HG02943 (cell line): ENCODE results near the gene CRYGC.
"Not testable (repeated sequence)": the region's sequence is repeated elsewhere in the genome, so short reads cannot be mapped to it uniquely, and the experiment has no call there.

Experiments
- ATAC-seq: cut with Tn5 transposase; IDR thresholded peaks from one replicate; pipeline ENCODE4 v1.9.1; 2021; ENCODE audit warnings: mild to moderate bottlenecking, low read depth, moderate library complexity; ENCODE audit not compliant: unreplicated experiment

Gene CRYGC

GRCh38 chr2:208139447-208139846 lies 9.8 kb upstream of the CRYGC start:
- ATAC-seq = no peak

DNA sequence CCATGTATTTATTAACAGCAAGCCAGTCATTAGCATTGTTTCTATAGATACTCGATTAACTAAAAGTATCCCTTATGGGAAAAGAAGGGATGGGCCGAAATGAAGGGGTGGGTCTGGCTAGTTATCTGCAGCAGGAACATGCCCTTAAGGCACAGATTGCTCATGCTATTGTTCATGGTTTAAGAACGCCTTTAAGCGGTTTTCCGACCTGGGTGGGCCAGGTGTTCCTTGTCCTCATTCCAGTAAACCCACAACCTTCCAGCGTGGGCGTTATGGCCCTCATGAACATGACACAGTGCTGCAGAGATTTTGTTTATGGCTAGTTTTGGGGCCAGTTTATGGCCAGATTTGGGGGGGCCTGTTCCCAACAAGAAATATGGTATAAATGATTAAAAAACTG lies 8.7 kb upstream of the CRYGC start:
- ATAC-seq = not testable (repeated sequence)

DNA sequence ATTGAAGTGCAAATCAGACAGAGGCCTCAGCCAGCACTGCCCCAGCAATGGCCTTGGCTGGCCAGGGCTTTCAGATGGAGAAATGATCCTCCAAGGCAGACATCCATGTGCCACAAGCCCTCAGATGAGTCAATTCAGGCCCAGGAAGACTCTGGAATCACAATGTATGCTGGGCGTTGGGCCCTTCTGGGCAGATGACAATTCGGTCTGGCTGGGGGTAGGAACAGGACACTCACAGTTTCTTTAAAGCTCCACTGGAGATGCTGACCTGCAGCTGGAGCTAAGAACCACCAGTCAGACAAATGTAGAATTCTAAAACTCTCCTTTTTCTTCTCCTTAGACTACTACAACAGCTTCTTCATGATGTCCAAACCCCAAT lies 7.1 kb upstream of the CRYGC start:
- ATAC-seq = no peak

- ATAC-seq = no peak
These were observed 6.4 kb upstream of the CRYGC start for GRCh38 chr2:208135794-208136715.

- ATAC-seq = no peak
These were observed 5.4 kb upstream of the CRYGC start for GRCh38 chr2:208134928-208135586.

DNA sequence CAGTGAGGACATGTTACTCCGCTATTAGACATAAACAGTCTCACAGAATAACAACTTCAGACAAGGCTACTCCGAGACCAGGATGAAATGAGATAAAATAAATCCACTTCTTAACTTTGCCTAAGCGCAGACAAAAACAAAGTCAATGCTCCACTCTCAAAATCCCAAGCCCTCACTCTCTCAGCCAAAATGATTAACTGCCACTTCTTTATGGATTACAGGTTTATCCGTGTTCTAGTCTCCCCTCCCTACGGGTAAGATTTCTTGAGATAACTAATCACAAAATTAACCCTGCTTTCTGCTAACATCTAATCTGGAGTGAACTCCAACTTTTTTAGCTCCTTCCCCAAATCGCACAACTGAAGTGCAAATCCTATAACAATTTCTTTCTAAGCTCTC lies 1.1 kb upstream of the CRYGC start:
- no peak for ATAC-seq

DNA sequence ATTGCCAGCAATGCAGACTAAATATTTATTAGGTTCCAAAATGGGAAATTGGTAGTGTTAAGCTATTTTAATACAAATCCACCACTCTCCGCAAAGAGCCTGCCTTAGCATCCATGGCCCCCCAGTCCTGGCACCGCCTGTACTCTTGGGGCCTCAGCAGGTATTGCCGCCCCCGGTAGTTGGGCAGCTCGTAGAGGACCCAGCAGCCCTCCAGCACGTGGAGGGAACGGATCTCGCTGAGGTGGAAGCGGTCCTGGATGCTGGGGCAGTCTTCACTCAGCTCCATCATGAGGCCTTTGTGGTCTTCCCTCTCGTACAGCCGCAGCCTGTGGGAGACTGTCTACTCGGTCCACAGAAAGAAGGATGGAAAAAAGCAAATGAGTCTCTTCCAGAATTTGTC lies 1.5 kb downstream of the CRYGC start:
- no peak for ATAC-seq

GRCh38 chr2:208127090-208127489 lies 2.5 kb downstream of the CRYGC start:
- ATAC-seq = no peak

DNA sequence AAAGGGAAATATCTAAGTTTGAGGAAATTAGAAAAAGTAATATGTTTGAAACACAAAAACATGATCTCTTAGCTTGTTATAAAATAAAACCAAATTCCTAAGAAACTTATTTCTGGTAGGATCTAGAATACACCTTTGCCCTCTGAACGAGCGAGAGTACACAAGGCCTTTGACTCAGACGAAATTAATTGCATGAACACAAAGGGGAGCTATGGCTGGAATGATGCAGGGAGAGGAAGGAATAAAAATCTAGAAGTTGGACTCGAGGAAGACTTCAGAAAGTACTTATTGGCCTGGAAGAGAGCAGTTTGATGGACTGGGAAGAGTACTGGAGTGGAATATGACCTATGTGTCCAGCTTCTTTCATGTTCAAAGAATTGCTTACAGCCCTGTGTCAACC lies 4.4 kb downstream of the CRYGC start:
- no peak for ATAC-seq

- not testable (repeated sequence) for ATAC-seq
These were observed 5.5 kb downstream of the CRYGC start, which contains the start of gene CRYGD for GRCh38 chr2:208124013-208124715. CRYGD (minus strand) TSS chr2:208124524; CDS start chr2:208124473, 51 bp downstream.

DNA sequence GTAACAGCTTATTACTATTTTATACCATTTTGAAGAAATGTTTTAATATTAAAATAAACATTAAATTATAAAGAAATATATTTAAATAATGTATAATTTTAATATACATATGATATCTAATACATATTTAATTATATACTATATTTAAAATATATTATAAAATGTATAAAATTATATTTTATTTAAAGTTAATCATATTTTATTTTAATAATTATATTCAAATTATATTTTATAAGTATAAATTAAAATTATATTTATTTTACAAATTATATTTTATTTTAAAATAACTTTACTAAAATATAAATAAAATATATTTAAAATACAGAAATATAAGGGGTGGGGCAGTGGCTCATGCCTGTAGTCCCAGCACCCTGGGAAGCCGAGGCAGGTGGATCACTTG lies 7.4 kb downstream of the CRYGC start:
- ATAC-seq = no peak

GRCh38 chr2:208118918-208119317 lies 10.7 kb downstream of the CRYGC start:
- ATAC-seq = no peak

GRCh38 chr2:208117390-208117789 lies 12.2 kb downstream of the CRYGC start:
- ATAC-seq = not testable (repeated sequence)

DNA sequence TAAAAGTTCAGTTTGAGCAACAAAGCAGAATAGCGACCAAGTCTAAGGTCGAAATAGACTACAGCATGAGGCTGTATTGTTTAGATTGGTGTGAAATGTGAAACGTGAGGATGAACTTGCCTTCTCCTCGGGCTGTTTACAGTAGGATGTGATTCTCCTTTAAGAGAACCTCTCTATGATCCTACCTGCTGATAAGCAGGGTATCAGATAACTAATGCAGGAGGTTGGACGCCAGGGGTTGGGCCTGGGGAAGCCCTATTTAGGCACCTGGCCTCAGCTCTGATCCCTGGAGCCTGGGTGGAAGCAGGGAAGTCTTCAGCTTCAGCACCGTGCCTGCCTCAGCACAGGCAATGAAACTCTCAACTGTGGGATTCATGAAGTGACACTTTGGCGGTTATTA lies 16.7 kb downstream of the CRYGC start:
- no peak for ATAC-seq

DNA sequence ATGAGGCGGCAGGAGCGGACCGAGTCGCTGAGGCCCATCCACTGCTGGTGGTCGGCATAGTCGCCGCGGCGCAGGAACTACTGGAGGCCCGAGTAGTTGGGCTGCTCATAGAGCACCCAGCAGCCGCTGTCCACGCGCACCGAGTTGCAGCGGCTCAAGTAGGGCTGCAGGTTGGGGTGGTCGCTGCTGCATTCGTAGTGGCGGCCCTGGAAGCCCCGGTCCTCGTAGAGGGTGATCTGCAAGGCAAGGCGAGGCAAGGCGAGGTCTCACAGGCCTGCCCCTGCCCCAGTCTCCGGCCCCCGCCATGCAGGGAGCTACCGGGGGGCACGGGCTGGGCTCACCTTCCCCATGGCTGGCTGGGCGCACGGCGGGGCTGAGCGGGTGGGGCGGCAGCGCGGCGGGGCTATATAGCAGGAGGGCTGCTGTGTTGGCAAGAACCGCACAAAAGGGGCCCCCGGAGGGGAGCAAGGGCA lies 17.3 kb downstream of the CRYGC start:
- not testable (repeated sequence) for ATAC-seq

DNA sequence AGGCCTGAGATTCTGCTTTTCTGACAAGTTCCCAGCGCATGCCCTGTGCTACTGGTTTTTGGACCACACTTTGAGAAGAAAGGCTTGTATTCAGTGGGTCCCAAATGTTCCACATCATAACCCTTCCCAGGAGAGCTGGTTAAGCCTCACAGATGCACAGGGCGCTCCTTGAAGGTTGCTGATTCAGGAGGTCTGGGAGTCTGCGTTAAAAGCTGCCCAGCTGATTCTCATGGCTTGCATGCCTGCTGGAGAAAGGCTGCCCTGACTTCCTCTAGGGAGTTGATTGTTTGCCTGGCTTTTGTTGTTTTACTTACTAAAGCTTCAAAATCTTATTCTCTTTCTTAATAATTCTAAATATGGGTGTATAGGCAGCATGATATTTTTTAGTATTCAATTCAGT lies 26.0 kb downstream of the CRYGC start:
- no peak for ATAC-seq

GRCh38 chr2:208101716-208102631 lies 27.7 kb downstream of the CRYGC start:
- ATAC-seq = no peak

DNA sequence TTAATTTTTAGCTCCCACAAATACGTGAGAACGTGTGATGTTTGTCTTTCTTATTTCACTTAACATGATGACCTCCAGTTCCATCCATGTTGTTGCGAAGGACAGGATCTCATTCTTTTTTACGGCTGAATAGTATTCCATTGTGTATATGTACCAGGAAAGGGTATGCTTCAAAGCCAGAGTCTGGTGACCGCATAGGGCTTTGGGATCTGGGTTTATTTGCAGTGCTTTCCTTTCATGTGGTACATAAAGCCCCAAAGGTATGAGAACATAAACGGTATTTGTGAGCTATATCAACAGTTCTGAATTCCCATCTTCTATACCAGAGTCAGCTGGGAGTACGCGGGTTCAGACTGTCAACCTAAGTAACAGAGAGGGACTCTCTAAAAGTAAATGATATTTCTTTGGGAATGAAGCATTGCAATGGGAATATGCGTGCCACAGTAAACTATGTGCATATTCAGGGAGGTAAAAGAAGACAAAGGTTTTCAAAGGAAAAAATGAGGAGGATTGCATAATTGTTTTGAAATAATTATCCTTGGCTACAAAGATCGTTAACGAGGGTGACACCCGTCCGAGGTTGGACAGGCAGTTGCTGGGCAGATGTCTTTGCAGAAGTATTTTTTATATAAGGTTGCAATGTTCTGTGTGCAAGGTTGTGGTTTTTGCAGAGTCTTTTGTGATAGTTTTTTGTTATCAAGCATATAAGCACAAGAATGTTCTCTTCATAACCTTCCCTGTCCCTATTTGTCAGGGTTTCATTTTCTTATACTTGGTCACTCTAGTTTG lies 29.8 kb downstream of the CRYGC start:
- no peak for ATAC-seq

DNA sequence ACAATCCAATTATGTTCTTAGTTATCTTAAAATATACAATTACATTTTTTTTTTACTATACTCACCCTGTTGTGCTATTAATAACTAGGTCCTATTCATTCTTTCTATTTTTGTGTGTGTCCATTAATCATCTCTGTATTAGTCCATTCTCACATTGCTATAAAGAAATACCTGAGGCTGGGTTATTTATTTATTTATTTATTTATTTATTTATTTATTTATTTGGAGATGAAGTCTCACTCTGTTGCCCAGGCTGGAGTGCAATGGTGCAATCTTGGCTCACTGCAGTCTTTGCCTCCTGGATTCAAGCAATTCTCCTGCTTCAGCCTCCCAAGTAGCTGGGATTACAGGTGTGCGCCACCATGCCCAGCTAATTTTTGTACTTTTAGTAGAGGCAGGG lies 30.9 kb downstream of the CRYGC start:
- not testable (repeated sequence) for ATAC-seq
